ENCODE measurements around the gene SMPD1. TPM values are rescaled to one million over a fixed set of nuclear protein-coding genes. Genes with fewer than 3 reads are reported as not detected.
A peak's percentile ranks its signal among the peaks of the same experiment; 100 is the strongest.

The SMPD1 gene
- total RNA-seq, 1 donor from 2014 or later: 51.6 TPM

DNA sequence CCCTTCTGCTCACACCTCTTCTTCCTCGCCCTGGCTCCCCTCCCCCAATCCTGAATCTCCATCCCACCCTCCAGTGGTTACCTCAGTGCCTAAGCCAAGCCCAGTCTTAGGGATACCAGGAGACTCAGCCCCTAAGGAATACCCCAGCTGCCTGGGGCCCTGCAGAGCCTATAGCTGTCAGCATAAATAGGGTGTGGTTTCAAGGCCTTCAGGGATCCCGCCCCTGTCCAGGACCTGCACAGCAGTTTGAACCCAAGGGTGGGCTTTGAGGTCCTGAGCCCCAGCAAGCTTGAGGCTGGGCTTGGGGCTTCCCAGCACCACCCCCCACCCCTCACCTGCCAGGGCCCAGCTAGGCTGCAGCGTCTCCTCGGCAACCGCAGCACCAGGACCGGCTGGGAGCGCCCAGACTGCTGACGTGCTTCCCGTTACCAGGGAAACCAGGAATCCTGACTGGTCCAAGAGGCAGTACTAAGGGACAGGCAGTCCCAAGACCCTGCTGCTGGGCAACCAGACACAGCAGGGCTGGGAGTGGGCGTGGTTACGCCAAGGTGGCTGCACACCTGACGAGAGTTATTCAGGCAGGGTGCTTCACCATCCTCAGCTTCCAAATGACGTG is 14.9 kb downstream of the SMPD1 start:
- DNase-seq (no peak), ATAC-seq (ENCODE audit: poor library complexity) (no peak)
- intact Hi-C loops (cut with DNase I): no loop called here

DNA sequence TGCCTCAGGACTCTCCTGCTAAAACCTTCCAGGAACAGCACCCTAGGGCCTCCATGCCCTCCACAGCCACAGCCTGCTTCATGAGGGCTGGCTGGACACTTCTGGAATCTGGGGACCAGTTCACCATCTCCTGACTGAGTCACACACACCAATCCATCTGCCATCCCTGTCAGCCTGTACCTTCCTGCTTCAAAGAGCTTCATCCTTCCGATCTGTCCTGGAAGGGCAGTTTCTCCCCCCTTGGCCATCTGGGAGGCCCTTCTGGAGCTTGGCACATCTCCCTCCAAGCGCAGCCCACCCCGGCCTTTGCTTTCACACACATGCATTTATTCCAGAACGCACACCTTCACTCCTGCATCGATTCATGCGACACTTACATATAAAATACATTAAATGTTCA is 15.6 kb downstream of the SMPD1 start:
- no peak for ATAC-seq (ENCODE audit: poor library complexity)
- DNase-seq: no peak
- intact Hi-C loops (cut with DNase I): no loop called here

DNA sequence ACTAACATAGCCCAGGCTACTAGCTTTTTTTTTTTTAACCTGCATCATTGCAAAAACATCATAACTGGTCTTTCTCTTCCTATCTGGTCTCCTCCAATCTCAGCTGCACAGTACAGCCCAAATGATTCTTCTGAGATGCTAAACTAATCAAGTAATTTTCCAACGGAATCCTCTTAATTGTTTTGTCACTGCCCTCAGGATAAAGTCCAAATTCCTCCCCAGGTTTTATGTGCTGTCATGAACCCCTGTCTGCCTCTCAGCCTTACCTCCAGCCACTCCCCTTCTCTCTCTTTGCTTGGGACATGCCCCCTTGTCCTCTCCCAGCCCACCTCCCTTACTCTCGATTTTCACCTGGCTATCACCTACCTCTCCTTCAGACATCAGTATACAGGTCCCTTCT is 16.1 kb downstream of the SMPD1 start:
- intact Hi-C loops (cut with DNase I): no loop called here
- ATAC-seq (ENCODE audit: poor library complexity) (no peak), DNase-seq (no peak)

DNA sequence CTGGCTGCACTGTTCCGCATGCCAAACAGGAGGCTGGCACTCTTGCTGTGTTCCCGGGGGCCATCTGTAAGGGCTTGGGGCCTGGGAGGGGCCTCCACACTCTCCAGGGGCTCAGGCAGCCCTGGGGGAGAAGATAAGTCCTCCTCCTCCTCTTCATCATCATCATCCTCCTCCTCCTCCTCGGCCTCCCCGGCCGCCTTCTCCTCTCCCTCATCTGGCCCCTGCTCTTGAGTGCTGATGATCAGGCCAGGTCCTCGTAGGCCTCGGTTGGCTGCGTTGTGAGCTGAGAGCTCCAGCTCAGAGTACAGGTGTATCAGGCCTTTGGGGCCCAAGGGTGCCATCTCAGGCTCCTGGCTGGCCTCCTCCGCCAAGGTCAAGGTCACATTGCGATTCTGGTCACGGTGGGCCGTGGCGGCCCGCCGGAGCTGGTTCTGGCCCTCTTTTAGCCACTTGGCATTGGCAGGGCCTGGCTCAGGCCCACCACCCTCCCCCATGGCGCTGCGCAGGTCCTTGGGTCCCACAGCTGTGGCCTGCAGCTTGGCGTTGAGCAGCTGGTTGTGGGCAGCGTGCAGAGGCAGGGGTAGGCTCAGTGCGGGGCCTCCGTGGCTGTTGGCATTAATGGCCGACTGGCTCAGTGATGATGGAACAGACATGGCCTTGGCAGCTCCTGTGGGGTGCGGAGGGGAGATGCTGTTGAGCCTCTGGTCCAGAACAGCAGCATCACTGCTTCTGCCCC is 20.6 kb downstream of the SMPD1 start:
- intact Hi-C loops (cut with DNase I): no loop called here

DNA sequence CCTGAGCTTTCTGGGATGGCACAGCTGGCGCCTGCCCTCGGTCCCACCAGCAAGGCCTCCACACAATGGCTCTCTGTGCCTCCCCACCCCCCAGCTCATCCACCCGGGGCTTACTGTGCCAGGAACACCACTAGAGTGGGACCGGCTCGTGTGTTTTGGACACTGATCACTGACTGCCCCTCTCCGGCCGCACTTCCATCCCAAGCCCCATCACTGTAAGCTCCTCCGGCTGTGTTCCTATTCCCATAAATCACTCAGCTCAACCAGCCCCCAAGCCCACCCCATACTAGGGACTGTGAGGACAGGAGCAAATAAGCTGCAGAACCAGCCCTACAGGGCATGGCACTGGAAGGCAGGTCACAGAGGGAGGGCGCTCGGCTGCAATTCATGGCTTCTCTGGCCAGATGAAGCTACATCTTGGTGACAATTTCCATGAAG is 21.3 kb downstream of the SMPD1 start:
- ATAC-seq (ENCODE audit: poor library complexity): no peak
- DNase-seq: no peak
- intact Hi-C loops (cut with DNase I): no loop called here

More for the DNA sequence above, 20.6 kb downstream of the SMPD1 start:
- DNase-seq (no peak), ATAC-seq (ENCODE audit: poor library complexity) (no peak)

DNA sequence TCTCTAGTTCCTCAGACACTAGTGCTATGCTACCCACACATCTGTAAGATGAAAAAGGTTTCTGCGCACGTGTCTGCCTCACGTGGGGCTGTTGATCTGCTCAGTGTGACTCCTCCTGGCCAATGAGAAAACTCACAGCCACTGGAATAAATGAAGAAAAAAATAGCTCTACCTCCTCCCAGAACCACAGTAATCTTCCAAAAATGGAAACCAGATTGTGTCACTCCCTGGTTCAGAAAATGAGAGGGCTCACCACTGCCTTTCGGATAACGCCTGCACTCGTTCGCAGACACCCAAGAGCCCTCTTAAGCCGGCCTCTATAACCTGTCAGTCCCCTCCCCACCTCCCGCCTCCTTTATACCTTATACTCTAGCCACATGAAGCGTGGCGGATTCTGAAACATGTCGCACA is 23.5 kb downstream of the SMPD1 start:
- intact Hi-C loops (cut with DNase I): no loop called here
- no peak for ATAC-seq (ENCODE audit: poor library complexity)
- DNase-seq: no peak

DNA sequence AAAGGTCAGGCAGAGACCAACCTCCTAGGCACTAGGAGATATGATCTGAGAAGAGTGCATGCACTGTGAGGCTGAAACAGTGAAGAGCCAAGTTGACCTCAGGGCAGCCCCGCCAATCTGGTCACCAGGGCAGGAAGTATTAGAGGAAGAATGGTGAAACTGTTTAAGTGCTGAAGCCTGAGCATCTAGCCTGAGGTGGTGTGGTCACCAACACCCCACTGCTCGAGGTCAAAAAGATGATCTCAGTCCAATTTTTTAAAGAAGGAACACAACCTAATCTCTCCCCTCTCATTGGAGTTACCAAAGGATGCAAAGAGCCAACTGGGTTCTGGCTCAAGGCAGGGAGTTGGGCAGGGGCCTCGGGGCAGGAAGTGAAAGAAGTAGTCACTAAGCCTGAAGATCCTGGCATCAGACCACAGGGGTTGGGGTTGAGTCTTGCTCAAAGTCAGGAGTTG is 24.6 kb downstream of the SMPD1 start:
- intact Hi-C loops (cut with DNase I): no loop called here
- ATAC-seq (ENCODE audit: poor library complexity) (no peak), DNase-seq (no peak)

DNA sequence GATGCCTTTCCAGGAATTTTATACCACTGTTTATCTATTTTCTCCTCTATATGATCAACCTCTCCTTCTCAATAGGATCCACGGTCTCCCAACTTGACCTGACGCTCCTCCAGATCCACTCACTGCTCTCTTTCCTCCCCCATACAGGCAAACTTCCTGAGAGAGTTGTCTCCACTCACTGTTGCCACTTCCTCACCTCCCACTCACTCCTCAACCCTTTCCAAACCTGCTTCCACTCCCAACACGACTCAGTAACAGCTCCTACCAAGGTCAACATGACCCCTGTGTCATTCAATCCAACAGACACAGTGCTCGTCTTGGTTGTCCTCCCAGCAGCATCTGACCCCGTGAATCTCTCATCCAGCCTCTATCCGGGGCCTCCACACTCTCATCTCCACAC is 25.5 kb downstream of the SMPD1 start:
- ATAC-seq (ENCODE audit: poor library complexity): no peak
- intact Hi-C loops (cut with DNase I): no loop called here
- no peak for DNase-seq

DNA sequence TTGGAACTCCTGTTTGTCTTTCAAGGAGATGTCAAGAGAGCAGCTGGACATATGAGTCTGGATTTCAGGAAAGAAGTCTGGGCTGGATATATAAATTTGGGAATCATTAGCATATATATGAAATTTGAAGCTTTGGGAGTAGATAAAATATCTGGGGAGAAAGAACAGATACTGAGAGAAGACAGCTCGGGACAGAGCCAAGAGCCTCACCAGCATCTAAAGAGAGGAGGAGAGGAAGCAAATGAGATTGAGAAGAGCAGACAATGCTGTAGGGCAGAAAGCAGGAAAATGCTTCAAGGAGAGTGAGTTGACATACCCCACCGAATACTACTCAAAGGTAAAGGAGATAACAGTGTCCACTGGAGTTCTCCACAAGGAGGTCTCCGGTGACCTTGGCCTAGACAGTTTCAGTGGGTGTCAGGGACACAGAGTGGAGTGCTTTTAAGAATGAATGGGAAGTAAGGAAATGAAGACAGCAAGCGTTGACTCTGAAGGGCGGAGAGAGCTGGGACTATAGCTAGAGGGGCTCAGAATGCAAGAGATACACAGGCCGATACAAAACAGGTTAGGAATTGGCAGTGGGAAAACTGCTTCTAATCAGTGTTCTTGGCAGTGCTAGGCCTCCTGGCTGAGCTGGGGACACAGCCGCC is 27.8 kb downstream of the SMPD1 start:
- intact Hi-C loops (cut with DNase I): no loop called here
- DNase-seq: no peak
- ATAC-seq (ENCODE audit: poor library complexity): peak; percentile 77

DNA sequence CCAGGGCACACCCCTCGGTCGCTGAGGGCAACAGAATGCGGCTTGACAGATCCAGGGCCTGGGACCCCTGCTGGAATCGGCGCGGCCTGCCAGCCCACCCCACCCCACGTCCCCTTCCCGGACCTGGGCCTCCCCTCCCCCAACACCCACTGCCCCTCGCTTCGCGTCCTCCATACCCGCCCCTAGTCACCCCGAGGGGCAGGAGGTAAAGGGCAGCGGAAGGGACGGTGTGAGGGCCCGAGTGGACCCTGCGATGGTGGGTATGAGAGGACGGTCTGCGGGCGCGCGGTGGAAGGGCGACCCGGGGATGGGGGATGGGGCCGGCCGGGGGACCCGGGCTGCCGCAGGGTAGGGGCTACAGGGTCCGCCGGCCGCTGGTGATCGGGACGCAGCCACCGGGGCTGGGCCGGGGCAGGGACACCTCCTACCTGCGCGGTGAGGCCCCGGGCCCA is 28.3 kb downstream of the SMPD1 start:
- intact Hi-C loops (cut with DNase I): no loop called here
- DNase-seq: peak; percentile 54

DNA sequence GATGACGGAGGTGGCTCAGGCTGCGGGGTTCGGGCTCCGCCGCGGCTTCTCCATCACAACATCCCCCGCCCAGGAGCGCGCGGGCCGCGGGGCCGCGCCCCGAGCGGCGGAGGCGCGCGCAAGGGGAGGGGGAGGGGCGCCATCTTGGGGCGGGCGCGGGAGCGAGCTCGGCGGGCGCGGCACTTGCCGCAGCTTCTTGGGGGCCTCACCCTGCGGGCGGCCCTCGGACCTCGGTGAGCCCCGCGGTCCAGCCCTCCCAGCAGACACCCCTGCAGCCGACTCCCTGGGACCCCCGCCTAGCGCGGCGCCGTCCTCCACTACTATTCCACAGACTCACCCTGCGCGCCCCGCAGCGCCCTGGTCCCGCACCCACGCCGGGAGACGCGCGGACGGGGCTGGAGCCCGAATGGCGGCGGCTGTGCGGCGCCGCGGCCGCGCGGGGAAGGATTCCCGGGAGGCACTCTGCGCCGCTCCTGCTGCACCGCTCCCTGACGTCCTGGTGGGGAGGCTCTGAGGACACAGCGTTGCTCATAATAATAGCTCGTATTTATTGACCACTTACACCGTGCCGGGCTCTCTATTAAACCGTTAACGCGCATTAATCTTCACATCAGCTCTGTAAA is 28.8 kb downstream of the SMPD1 start, which contains the start of gene APBB1:
Gene APBB1 (minus strand): TSS at position 86 of the 623 bp plus-strand sequence. CDS start 7,747 bp downstream, outside the sequence.
- intact Hi-C loops (cut with DNase I): no loop called here
- ATAC-seq (ENCODE audit: poor library complexity) (peak; percentile 97), DNase-seq (peak; percentile 82)

More for the DNA sequence above, 28.3 kb downstream of the SMPD1 start:
- peak; percentile 44 for ATAC-seq (ENCODE audit: poor library complexity)

DNA sequence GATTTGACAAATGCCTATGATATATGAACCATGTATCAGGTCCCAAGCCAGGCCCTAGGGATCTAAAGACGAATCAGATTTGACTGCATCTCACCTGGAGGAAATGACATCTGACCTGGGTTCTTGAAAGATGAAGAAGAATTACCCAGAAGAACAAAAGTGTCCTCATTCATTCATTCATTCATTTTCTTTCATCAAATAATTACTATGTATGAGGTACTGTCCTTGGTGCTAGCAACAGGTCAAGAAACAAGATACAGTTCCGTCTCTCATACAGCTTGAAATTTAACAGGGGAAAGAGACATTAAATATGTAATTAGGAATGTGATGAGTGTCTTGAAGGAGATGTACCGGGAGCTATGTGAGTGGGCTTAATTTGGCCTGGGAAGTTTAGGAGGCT is 30.4 kb downstream of the SMPD1 start:
- no peak for DNase-seq
- intact Hi-C loops (cut with DNase I): loop anchor here (5.0 kb wide), 1 partner anchor 33 kb away; no protein-coding TSS in a partner anchor
- no peak for ATAC-seq (ENCODE audit: poor library complexity)

DNA sequence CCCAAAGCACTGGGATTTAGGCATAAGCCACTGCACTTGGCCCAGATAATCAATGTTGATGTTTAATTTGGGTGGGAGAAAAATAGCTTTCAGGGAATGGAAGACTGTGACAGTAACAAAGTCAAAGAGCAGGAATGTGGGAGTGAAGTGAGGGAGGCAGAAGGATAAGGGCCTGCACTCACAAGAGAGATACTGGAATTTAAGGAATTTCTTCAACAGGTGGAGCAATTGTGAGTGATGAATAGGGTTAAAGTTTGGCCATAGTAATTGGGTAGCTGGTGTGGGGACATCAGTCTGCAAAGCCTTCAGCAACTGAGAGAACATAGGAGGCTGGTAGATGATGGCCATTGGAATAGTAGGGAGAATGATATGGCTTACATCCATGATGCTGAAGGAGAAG is 37.2 kb downstream of the SMPD1 start:
- ATAC-seq (ENCODE audit: poor library complexity): no peak
- DNase-seq: no peak
- intact Hi-C loops (cut with DNase I): no loop called here

DNA sequence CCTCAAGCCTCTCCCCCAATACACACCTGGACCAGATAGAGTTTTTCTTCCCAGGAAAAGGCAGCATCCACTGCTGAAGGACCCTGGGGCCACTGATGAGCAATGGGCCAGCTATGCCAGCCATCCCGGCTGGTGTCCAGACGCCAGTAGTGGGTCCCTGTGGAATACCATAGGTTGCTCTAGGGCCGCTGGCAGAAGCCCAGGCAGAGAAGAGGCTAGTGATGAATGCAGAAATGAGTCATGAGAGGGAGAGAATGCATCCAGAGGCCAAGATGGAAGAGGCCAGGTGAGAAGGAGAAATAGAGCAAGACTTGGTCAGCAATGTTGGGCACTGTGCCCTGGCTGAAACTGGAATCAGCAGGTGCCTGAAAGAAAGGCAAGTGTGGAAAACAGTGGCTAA is 41.6 kb downstream of the SMPD1 start:
- DNase-seq: no peak
- intact Hi-C loops (cut with DNase I): no loop called here
- no peak for ATAC-seq (ENCODE audit: poor library complexity)

DNA sequence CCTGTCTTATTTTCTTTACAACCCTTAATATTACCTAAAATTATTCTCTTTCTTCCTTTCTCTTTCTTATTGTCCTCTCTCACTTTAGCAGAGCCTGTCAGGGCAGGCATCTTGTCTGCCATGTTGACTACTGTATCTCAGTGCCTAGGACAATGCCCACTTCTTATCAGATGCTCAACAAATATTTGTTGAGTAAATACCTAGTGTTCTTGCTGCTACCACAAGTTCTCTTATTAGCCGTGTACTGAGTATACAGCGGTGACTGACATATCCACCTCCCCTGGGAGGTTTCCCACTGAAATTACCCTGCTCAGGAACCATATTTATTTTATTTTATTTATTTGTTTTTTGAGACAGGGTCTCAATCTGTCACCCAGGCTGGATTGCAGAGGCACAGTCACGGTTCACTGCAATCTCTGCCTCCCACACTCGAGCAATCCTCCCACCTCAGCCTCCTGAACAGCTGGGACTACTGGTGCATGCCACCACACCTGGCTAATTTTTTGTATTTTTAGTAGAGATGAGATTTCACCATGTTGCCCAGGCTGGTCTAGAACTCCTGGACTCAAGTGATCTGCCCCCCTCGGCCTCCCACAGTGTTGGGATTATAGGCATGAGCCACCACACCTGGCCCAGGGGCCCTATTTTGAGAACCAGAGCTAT is 43.9 kb downstream of the SMPD1 start:
- intact Hi-C loops (cut with DNase I): no loop called here
- no peak for ATAC-seq (ENCODE audit: poor library complexity)
- no peak for DNase-seq

DNA sequence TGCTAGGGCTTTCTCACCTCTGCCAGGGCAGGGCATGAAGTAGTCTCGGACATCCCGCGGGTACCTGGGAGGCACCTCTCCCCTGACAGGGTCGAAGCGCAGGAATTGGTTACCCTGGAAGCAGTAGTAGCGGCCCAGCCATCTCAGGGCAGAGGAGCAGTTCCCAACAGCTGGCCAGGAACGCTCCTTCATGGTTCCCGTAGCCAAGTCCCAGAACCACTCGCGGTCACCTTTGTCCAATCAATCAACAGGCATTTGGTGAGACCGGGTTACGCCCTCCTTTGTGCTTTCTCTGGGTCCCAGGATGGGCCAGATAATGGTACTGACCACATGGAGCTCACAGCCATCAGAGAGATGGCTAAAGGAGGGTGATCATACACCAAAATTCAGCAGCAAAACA is 47.1 kb downstream of the SMPD1 start:
- DNase-seq: no peak
- no peak for ATAC-seq (ENCODE audit: poor library complexity)
- intact Hi-C loops (cut with DNase I): no loop called here

DNA sequence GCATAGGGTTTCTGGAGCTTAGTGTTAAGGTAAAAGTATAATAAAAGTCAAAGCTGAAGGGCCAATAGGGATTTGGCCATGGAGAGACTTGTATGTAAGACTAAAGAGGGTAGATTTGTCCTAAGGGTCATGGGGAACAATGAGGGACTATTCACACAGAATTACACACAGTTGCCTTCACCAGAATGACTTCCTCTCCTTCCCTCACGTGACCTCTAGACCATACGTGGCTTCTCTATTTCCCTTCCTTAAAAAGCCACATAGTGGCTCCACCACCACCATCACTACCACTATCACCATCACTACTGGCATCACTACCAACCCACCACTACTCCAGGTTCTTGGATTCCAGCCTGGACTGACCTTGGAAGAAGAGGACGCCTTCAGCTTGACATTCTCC is 47.7 kb downstream of the SMPD1 start:
- DNase-seq (no peak), ATAC-seq (ENCODE audit: poor library complexity) (no peak)
- intact Hi-C loops (cut with DNase I): no loop called here

DNA sequence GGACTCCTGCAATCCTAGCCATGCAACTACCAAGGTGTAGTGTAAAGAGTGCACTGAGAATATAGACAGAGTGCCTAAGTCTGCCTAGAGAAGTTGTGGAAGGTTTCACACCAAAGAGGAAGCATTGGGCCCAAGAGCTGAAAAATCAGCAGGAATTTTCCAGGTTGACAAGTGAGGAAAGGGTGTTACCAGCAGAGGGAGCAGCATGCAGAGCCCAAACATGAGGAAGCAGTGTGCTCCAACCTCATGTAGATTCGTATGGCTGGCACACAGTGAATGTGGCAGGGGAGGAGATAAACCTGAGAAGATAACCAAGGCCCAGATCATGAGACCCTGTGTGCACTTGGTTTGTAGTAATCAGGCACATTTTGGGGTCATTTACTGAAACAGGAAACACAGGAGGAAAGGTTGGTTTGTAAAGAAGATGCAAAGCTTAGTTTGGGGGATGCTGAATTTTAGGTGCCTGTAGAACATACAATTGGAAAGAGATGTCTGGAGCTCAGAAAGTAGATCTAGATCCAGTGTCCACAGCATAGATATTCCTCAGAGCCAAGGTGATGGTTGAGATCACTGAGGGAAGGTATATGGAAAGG is 48.8 kb downstream of the SMPD1 start:
- ATAC-seq (ENCODE audit: poor library complexity) (peak; percentile 71), DNase-seq (no peak)
- intact Hi-C loops (cut with DNase I): no loop called here

All from Right ventricle myocardium superior (tissue), 1 donor.